Sigmoid colon (tissue), 4 donors: ENCODE results near the gene FARP2.

Experiments used
- CTCF ChIP-seq, 4 experiments: fragments of 450-650 bp in 3 of 4; fragments of 200-600 bp in 1 of 4; IDR thresholded peaks; one replicate each; pipeline ENCODE4 v1.5.1; 2016 to 2019; ENCODE audit warnings: antibody characterized with exemption in 4 of 4, mild to moderate bottlenecking in 3 of 4, moderate library complexity in 2 of 4
- EP300 ChIP-seq, 4 donors: sonication (generic); formaldehyde crosslinking; IDR thresholded peaks; one replicate each; pipeline ENCODE4 v1.6.1; 2017; ENCODE audit warnings: antibody characterized with exemption in 4 of 4
- POLR2A ChIP-seq, 2 donors: fragments of 450-650 bp; IDR thresholded peaks; one replicate each; pipeline ENCODE4 v1.6.1; 2016; ENCODE audit warnings: antibody characterized with exemption in 2 of 2, mild to moderate bottlenecking in 2 of 2, moderate library complexity in 2 of 2
- POLR2AphosphoS5 ChIP-seq, 4 donors: sonication (generic); formaldehyde crosslinking; IDR thresholded peaks; one replicate each; pipeline ENCODE4 v1.6.1; 2017; ENCODE audit warnings: antibody characterized with exemption in 4 of 4

- TF ChIP-seq CTCF (IDR thresholded peaks at IDR 0.05) (no peak), EP300 (IDR thresholded peaks at IDR 0.05) (no peak), POLR2A (IDR thresholded peaks at IDR 0.05) (no peak), POLR2AphosphoS5 (IDR thresholded peaks at IDR 0.05) (no peak)
Measured at GRCh38 chr2:241505781-241506201, 149.7 kb downstream of the FARP2 start.
